Upper lobe of left lung (tissue), 6 donors: Measurements from ENCODE around the gene DEXI. TPM values are rescaled to one million over a fixed set of nuclear protein-coding genes. Genes with fewer than 3 reads are reported as not detected.

Source experiments
- ATAC-seq, 2 donors: fragments of 200-7000 bp; cut with Tn5 transposase; one replicate each; pipeline ENCODE4 v1.9.1; 2022; ENCODE audit warnings: mild to moderate bottlenecking in 2 of 2, moderate library complexity in 2 of 2; ENCODE audit not compliant: low FRiP score in 2 of 2
- DNase-seq, 2 donors: peaks; one replicate each; pipeline ENCODE4 v3.0.0-alpha.2; 2019 to 2020
- H3K27ac ChIP-seq, 4 donors: fragments of 200-600 bp; sonication (generic); one replicate each; pipeline ENCODE4 v1.5.1; 2016 to 2019
- H3K27me3 ChIP-seq, 4 donors: fragments of 200-600 bp; sonication (generic); one replicate each; pipeline ENCODE4 v1.5.1; 2017 to 2019
- H3K36me3 ChIP-seq, 4 donors: fragments of 200-600 bp; sonication (generic); one replicate each; pipeline ENCODE4 v1.5.1; 2016 to 2019
- H3K4me1 ChIP-seq, 4 donors: fragments of 200-600 bp; sonication (generic); one replicate each; pipeline ENCODE4 v1.5.1; 2018 to 2019
- H3K4me3 ChIP-seq, 4 donors: fragments of 200-600 bp; sonication (generic); one replicate each; pipeline ENCODE4 v1.5.1; 2017 to 2019; ENCODE audit warnings: mild to moderate bottlenecking in 2 of 4, moderate library complexity in 1 of 4
- H3K9me3 ChIP-seq, 4 donors: fragments of 200-600 bp; sonication (generic); one replicate each; pipeline ENCODE4 v1.5.1; 2018 to 2019
- CTCF ChIP-seq, 6 experiments: fragments of 450-650 bp in 4 of 6; fragments of 200-600 bp in 2 of 6; sonication (generic) in 2 of 6; IDR thresholded peaks; one replicate each; pipeline ENCODE4 v1.5.1; 2016 to 2019; ENCODE audit warnings: antibody characterized with exemption in 6 of 6
- EP300 ChIP-seq, 4 donors: sonication (generic); formaldehyde crosslinking; IDR thresholded peaks; one replicate each; pipeline ENCODE4 v1.5.1; 2017; ENCODE audit warnings: antibody characterized with exemption in 4 of 4, control low read depth in 2 of 4
- POLR2A ChIP-seq, 4 donors: fragments of 450-650 bp; IDR thresholded peaks; one replicate each; pipeline ENCODE4 v1.5.1; 2016 to 2017; ENCODE audit warnings: antibody characterized with exemption in 4 of 4, mild to moderate bottlenecking in 2 of 4
- POLR2AphosphoS5 ChIP-seq, 2 donors: sonication (generic); formaldehyde crosslinking; IDR thresholded peaks; one replicate each; pipeline ENCODE4 v1.5.1; 2017; ENCODE audit warnings: antibody characterized with exemption in 2 of 2
- WGBS, 2 donors: methylation state at CpG; one replicate each; pipeline ENCODE4 v1.1.5; 2017 to 2018; 5-methylcytosine and 5-hydroxymethylcytosine counted together
- total RNA-seq, 6 donors: library from RNA; depleted of rRNA in 4 of 6; stranded (reverse); fragments of >200 nt in 4 of 6; gene quantifications; one replicate each; pipeline versions ENCODE4 v1.1.0 to v1.2.1, GENCODE V29; 2016 to 2021
- donor health status: DM: no; HTN: no; CAD: no; lungs with moderate emphysema.
- donor health status: DM: no; HTN: yes; CAD: no; lungs with severe emphysema.

The DEXI gene
- total RNA-seq, 6 donors from 2014 or later: 28.4 to 87.0 (median 55.1) TPM

- H3K4me1 ChIP-seq: peaks cover 0 to 7% (median 2%) of the 10 kb centered on the region in 4 donors
- no peaks in the 10 kb centered on the region for H3K27me3 ChIP-seq
- H3K27ac ChIP-seq: no peak overlapping the region
- no peak for ATAC-seq
- DNase-seq: no peak
- no peaks in the 10 kb centered on the region for H3K9me3 ChIP-seq
- WGBS, 2 donors: 68 to 78% methylated on average over 11 of the region's 11 CpGs
- no peak overlapping the region for H3K4me3 ChIP-seq
- H3K36me3 ChIP-seq: peaks cover 0 to 52% (median 9%) of the 10 kb centered on the region in 4 donors
- TF ChIP-seq POLR2A (IDR thresholded peaks at IDR 0.05): no peak
- no peak for TF ChIP-seq POLR2AphosphoS5 (IDR thresholded peaks at IDR 0.05)
- TF ChIP-seq EP300 (IDR thresholded peaks at IDR 0.05): no peak
- TF ChIP-seq CTCF (IDR thresholded peaks at IDR 0.05): no peak
Measured at GRCh38 chr16:10987361-10988163, 45.3 kb upstream of the DEXI start.

GRCh38 chr16:10984509-10984908, 42.2 kb upstream of the DEXI start:
- ATAC-seq: no peak
- Histone ChIP-seq H3K4me1 (peaks cover under 1 to 17% (median 8%) of the 10 kb centered on the region in 4 donors), H3K36me3 (peaks cover 0 to 64% (median 13%) of the 10 kb centered on the region in 4 donors), H3K4me3 (no peak overlapping the region), H3K27me3 (no peaks in the 10 kb centered on the region), H3K27ac (no peak overlapping the region), H3K9me3 (no peaks in the 10 kb centered on the region)
- DNase-seq: no peak
- WGBS, 2 donors: 89 to 93% methylated on average over 6 of the region's 6 CpGs
- TF ChIP-seq POLR2AphosphoS5 (IDR thresholded peaks at IDR 0.05): no peak
- TF ChIP-seq EP300 (IDR thresholded peaks at IDR 0.05): no peak
- no peak for TF ChIP-seq POLR2A (IDR thresholded peaks at IDR 0.05)
- no peak for TF ChIP-seq CTCF (IDR thresholded peaks at IDR 0.05)

DNA sequence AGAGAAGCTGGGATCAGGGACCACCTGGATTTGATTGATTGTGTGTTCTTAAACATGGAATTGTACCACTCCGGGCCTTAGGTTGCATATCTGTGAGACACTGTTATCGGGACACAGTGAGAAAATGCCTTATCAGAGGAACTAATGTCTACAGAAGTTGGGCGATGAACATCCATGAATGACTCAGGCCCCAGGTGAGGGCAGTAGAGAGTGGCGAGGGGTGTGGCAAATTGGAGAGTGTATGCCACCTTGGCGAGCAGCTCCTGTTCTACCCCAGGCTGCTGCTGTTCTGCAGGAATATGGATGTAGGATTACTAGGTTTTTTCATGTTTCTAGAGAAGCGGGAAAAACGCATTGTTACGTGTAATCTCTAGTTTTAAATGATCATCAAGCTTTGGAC, 40.9 kb upstream of the DEXI start:
- Histone ChIP-seq H3K27ac (no peak overlapping the region), H3K9me3 (no peaks in the 10 kb centered on the region), H3K4me3 (no peak overlapping the region), H3K27me3 (no peaks in the 10 kb centered on the region), H3K36me3 (peaks cover 0 to 63% (median 13%) of the 10 kb centered on the region in 4 donors), H3K4me1 (peaks cover 5 to 20% (median 12%) of the 10 kb centered on the region in 4 donors)
- TF ChIP-seq EP300 (IDR thresholded peaks at IDR 0.05) (no peak), POLR2AphosphoS5 (IDR thresholded peaks at IDR 0.05) (no peak), POLR2A (IDR thresholded peaks at IDR 0.05) (no peak), CTCF (IDR thresholded peaks at IDR 0.05) (no peak)
- ATAC-seq: no peak
- no peak for DNase-seq
- WGBS, 2 donors: 89 to 91% methylated on average over 8 of the region's 8 CpGs

GRCh38 chr16:10982465-10983150, 40.3 kb upstream of the DEXI start:
- peaks cover 5 to 20% (median 12%) of the 10 kb centered on the region in 4 donors for H3K4me1 ChIP-seq
- WGBS, 2 donors: 75 to 84% methylated on average over 15 of the region's 15 CpGs
- no peak overlapping the region for H3K27ac ChIP-seq
- ATAC-seq: no peak
- no peaks in the 10 kb centered on the region for H3K9me3 ChIP-seq
- peaks cover 0 to 63% (median 14%) of the 10 kb centered on the region in 4 donors for H3K36me3 ChIP-seq
- H3K4me3 ChIP-seq: no peak overlapping the region
- no peak for DNase-seq
- no peaks in the 10 kb centered on the region for H3K27me3 ChIP-seq
- no peak for TF ChIP-seq CTCF (IDR thresholded peaks at IDR 0.05)
- no peak for TF ChIP-seq POLR2AphosphoS5 (IDR thresholded peaks at IDR 0.05)
- TF ChIP-seq EP300 (IDR thresholded peaks at IDR 0.05): no peak
- no peak for TF ChIP-seq POLR2A (IDR thresholded peaks at IDR 0.05)
